Fibroblast of the aortic adventitia (primary cell): ENCODE measurements around the gene NRM. TPM values are rescaled to one million over a fixed set of nuclear protein-coding genes. Genes with fewer than 3 reads are reported as not detected.
"Not testable (repeated sequence)": the region's sequence is repeated elsewhere in the genome, so short reads cannot be mapped to it uniquely, and the experiment has no call there.

Source experiments
- DNase-seq: peaks from one replicate; pipeline ENCODE4 v3.0.0-alpha.2; 2010; ENCODE audit warnings: low read depth
- H3K4me3 ChIP-seq: 2 replicates; pipeline ENCODE4 v1.5.1; 2011; ENCODE audit warnings: low read depth, mild to moderate bottlenecking, control low read depth, low read length, moderate library complexity
- total RNA-seq: library from RNA; depleted of rRNA; stranded (reverse); fragments of >200 nt; gene quantifications from 2 replicates; pipeline ENCODE4 v1.2.3, GENCODE V29; 2012; ENCODE audit warnings: low replicate concordance
- TF ChIP-seq, protein P1 (sequence below): IDR thresholded peaks from 2 replicates; pipeline ENCODE4 v1.5.1; 2011; ENCODE audit warnings: mild to moderate bottlenecking, low read length, control low read depth, inconsistent platforms; ENCODE audit not compliant: insufficient read depth

Gene NRM
- total RNA-seq, 1 donor, result 9.9 TPM

DNA sequence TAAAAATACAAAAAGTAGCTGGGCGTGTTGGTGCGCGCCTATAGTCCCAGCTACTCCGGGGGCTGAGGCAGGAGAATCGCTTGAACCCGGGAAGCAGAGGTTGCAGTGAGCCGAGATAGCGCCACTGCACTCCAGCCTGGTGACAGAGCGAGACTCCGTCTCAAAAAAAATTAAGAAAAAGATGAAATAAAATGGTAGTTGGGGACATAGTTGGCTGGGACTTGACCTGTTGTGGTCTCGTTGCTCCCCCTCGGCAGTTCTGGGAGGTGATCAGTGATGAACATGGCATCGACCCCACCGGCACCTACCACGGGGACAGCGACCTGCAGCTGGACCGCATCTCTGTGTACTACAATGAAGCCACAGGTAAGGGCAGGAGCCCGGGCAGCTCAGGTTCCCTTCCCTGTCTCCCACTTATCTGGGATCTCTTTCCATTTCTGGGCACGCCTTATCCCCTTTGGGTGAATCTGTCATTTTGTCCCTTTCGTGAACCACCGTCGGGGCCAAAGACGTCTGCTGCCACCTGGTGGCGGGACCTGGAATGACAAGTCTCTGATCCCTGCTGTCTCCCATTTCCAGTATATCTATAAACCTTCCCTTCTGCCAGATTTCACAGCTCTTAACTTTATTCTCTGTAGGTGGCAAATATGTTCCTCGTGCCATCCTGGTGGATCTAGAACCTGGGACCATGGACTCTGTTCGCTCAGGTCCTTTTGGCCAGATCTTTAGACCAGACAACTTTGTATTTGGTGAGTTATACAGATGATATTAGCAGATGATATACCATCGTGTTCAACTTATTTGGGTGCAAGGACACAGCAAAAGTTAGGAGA lies 31.7 kb upstream of the NRM start:
- H3K4me3 ChIP-seq, result peak overlapping the region; percentile 87
- TF ChIP-seq, protein P1, sequence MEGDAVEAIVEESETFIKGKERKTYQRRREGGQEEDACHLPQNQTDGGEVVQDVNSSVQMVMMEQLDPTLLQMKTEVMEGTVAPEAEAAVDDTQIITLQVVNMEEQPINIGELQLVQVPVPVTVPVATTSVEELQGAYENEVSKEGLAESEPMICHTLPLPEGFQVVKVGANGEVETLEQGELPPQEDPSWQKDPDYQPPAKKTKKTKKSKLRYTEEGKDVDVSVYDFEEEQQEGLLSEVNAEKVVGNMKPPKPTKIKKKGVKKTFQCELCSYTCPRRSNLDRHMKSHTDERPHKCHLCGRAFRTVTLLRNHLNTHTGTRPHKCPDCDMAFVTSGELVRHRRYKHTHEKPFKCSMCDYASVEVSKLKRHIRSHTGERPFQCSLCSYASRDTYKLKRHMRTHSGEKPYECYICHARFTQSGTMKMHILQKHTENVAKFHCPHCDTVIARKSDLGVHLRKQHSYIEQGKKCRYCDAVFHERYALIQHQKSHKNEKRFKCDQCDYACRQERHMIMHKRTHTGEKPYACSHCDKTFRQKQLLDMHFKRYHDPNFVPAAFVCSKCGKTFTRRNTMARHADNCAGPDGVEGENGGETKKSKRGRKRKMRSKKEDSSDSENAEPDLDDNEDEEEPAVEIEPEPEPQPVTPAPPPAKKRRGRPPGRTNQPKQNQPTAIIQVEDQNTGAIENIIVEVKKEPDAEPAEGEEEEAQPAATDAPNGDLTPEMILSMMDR, result peak; percentile 89
- DNase-seq, result peak; percentile 83

DNA sequence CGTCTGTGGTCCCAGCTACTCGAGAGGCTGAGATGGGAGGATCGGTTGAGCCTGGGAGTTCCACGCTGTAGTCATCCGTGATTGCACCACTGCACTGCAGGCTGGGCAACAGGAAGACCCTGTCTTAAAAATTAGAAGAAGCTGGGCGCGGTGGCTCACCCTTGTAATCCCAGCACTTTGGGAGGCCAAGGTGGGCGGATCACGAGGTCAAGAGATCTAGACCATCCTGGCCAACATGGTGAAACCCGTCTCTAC lies 31.2 kb upstream of the NRM start:
- DNase-seq, result peak; percentile 61
- H3K4me3 ChIP-seq, result peak overlapping the region; percentile 87

DNA sequence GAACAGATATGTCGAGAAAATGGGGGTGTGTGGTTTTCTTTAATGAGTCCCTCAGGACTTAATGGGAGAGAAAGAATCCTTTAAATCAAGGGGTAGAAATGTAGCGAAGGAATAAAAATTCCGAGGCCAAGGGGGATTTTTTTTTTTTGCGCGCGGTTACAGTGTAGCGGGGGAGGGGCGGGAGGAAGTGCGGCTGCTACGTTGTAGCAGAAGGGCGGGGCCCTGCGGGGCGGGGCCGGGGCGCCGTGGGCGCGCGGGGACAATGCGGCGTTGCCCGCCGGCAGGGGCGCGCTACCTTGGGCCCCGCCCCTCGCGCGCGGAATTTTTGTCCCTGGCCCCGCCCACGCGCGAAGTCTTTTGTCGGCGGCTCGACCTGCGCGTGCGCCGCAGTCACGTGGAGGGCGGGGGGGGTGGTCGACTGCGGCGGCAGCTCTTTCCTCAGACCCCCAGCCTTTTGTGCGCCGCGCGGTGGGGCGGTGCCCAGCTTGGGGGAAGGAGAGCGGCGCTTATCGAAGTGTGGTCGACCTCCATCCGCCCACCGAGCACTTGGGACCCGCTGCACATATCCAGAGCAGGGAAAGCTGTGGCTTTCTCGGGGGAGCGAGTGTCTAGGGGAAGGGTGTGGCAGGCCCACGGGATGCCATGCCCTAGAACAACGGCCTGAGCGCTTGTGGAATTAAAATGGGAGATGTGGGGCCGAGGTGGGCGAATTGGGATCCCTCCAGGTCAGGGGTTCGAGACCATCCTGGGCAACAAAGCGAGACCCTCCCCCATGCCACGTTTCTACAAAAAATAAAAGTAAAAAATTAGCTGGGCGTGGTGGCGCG lies 30.6 kb upstream of the NRM start:
- peak overlapping the region; percentile 87 for H3K4me3 ChIP-seq
- peak; percentile 89 for DNase-seq
- TF ChIP-seq, protein P1, result peak; percentile 40

DNA sequence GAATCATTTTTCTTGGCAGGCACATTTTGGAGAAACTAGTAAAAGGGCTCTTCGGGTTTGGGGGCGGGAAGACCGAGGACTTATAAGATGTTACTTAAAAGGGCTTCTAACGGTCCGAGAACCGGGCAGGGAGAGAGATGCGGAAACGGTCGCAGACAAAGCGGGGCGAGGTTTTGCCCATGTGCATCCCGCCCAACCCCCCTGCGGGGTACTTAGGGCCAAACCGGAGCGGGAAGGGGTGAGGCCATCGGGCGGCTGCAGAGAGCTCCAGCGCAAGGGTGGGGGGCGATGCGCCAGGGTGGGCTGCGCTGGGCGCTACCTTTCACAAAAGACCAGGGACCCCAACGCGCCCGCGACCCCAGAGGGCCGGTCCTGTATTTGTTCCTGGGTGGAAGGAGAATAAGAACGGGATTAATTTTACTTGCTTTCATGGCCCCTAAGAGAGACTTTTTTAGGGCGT lies 30.0 kb upstream of the NRM start:
- peak; percentile 43 for DNase-seq
- peak overlapping the region; percentile 87 for H3K4me3 ChIP-seq
- TF ChIP-seq, protein P1, result no peak

DNA sequence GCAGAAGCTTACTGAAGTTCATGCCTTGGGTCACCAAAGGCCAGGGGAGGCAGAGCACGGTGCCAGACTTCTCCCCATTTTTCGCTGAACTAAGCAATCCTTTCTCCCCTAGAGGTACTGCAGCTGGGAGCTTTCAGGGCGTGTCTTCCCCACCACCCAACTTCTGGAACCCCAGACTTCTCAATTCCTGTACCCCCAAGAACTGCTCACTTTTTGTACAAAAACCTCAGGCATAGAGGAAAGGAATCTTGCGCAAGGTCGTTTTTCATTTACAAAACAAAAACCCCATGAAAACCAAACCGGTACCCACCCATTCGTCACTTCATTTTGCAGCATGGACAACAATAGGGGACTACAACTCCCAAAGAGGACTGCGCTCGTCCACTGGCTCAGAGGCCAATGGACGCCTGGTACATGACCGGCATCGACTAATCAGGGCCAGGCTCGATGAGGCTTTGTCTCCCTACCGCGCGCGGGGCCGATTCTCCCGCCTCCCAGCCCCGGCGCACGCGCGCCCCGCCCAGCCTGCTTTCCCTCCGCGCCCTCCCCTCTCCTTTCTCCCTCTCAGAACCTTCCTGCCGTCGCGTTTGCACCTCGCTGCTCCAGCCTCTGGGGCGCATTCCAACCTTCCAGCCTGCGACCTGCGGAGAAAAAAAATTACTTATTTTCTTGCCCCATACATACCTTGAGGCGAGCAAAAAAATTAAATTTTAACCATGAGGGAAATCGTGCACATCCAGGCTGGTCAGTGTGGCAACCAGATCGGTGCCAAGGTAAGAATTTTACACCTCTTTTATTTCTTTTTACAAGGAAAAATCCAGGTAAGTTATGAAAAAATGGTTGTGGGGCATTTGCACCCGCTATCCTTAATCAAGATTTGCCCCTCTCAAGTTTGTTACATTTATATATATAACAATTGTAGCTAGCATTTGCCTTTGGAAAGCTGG lies 29.3 kb upstream of the NRM start, which contains the start of gene TUBB:
Gene TUBB, plus strand, starts transcription at position 562 of the 947 bp plus-strand sequence. Its CDS starts 155 bp downstream, at position 717.
- peak; percentile 97 for DNase-seq
- TF ChIP-seq, protein P1, result peak; percentile 21
- peak within 1 kb of the TSS; percentile 87 for H3K4me3 ChIP-seq

DNA sequence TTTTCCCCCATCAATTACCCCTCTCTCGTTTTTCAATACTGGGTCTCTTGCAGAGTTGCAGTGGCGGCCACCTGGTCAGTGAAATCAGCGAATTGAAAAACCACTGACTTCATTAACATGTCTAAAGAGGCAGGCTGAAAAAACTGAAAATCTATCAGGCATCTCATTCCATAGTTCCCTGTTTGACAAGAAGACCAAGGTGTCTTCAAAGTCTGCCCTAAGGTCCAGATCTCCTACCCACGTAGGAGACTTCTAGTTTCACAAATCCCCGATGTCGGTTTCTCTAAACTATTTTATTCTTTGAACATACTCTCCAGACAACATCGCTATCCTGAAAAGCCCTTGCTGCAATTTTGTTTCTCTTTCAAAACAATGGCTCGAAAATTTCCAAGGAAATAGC lies 28.6 kb upstream of the NRM start:
- DNase-seq, result no peak
- H3K4me3 ChIP-seq, result peak overlapping the region; percentile 75
- TF ChIP-seq, protein P1, result no peak

DNA sequence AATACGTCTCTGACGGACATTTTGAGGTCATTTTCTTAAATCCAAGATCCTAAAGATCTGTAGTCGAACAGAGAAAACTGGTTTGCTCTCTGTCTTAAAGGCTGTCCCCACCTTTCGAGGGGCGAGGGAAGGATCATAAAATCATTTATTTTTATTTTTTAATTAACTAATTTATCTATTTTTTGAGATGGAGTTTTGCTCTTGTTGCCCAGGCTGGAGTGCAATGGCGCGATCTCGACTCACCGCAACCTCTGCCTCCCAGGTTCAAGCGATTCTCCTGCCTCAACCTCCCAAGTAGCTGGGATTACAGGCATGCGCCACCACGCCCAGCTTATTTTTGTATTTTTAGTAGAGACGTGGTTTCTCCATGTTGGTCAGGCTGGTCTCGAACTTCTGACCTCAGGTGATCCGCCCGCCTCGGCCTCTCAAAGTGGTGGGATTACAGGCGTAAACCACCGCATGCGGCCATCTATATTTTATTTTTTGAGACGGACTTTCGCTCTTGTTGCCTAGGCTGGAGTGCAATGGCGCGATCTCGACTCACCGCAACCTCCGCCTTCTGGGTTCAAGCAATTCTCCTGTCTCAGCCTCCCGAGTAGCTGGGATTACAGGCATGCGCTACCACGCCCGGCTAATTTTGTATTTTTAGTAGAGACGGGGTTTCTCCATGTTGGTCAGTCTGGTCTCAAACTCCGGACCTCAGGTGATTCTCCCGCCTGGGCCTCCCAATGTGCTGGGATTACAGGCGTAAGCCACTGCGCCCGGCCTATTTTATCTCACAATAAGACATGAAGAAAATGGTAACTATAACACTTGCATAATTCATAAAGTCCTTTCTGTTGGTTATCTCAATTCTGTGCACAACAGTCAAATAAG lies 27.3 kb upstream of the NRM start:
- not testable (repeated sequence) for DNase-seq
- peak overlapping the region; percentile 45 for H3K4me3 ChIP-seq
